GM18951 (cell line): ENCODE data around the gene MOGAT3.

Experiments
- POLR2A ChIP-seq: IDR thresholded peaks from 4 replicates; pipeline ENCODE4 v1.6.1; 2011; ENCODE audit warnings: mild to moderate bottlenecking; ENCODE audit not compliant: insufficient read length, insufficient read depth; ENCODE audit errors: extremely low read depth
- in situ Hi-C: fragments of 300-500 bp; cut with MboI; formaldehyde crosslinking; loops from one replicate; pipeline ENCODE4 v1.12.0; 2022; ENCODE audit warnings: low sequenced_read_pairs, mixed read lengths, inconsistent platforms; ENCODE audit not compliant: unreplicated experiment

Gene MOGAT3

DNA sequence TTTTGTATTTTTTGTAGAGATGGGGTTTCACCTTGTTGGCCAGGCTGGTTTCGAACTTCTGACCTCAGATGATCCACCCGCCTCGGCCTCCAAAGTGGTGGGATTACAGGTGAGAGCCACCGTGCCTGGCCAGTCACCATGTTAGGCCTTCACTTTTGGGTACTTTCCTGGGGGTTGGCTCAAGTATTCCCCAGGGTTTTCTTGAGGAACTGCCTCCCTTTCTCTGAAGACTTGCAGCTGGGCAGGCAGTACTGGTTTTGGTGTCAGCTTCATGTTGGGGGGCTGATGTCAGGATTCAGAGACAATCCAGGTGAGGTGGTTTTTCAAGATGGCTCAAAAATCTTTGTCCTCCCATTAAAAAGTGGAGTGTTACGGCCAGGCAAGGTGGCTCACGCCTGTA is 24.8 kb upstream of the MOGAT3 start:
- no peak for TF ChIP-seq POLR2A
- in situ Hi-C loops, result no loop called here

DNA sequence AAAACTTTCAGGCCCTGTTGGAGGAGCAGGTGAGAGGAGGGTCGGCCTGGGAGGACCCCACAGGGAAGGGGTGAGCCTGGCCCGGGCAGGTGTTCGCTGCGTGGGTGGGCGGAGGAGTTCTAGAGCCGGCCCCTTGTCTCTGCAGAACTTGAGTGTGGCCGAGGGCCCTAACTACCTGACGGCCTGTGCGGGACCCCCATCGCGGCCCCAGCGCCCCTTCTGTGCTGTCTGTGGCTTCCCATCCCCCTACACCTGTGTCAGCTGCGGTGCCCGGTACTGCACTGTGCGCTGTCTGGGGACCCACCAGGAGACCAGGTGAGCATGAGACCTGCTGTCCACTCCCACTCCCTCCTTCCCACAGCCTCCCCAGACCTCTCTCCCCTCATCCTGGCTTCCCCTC is 22.7 kb upstream of the MOGAT3 start:
- no peak for TF ChIP-seq POLR2A
- in situ Hi-C loops, result no loop called here

DNA sequence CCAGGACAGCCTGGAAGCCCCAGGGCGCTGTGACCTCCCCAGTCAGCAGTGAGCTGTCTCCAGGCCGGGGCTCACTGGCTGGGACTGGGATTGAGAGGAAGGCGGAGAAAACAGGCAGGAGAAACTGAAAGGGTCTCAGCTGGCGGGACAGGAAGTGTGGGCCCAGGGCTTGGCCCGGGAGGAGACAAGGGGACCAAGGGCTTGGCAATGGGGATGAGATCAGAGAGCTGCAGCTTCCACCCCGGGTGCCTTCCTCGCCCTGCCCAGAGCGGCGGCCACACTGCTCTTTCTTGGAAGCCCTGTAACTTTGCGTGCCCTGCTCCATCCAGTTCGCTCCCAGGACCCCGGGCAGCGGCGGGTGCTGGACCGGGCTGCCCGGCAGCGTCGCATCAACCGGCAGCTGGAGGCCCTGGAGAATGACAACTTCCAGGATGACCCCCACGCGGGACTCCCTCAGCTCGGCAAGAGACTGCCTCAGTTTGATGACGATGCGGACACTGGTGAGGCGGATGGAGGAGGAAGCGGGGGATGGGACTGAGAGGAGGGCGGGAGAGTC is 21.5 kb upstream of the MOGAT3 start:
- in situ Hi-C loops, result no loop called here
- TF ChIP-seq POLR2A, result no peak

DNA sequence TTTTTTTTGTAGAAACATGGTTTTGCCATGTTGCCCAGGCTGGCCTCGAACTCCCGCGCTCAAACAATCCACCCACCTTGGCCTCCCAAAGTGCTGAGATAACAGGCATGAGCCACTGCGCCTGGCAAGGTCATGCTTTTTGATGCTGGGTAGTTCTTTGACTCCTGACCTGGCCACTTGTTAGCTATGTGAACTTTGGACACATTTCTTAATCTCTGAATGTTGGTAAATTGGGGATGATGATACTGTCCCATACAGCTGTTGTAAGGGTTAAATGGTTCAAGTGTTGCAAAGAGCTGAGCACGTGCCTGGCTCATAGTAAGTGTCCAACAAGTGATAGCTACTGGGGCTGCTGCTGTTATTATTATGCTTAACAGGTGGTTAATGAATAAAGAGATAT is 19.5 kb upstream of the MOGAT3 start:
- in situ Hi-C loops, result no loop called here
- TF ChIP-seq POLR2A, result no peak

DNA sequence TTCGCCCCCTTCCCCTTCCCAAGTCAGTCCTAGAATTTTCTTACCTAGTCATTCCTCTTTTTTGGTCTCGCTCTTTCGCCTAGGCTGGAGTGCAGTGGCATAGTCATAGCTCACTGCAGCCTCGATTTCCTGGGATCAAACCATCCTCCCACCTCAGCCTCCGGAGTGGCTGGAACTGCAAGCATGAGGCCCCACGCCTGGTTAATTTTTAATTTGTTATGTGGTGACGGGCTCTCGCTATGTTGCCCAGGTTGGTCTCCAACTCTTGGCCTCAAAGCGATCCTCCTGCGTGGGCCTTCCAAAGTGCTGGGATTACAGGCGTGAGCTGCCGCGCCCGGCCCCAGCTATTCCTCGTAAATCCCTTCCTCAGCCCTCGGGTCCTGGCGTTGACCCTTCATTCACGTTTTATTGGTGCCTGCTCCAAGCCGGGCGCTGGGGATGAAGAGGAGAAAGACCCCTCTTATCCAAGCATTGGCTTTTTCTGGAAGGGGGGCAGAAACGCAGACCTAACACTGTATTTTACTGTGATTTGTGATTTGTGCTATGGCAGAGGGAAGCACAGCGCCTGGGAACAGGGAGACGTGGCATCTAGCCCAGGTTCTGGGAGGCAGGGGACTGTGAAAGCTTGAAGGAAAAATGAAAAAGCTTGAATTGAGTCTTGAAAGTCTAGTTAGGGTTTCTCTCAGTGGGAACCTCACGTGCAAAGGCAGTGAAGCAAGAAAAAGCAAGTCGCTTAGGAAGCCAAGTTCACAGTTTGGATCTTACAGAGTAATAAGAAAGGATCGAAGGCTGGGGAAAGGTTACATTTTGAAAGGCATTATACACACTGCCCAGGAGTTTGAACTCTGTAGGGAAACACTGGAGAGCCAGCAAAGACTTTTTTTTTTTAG is 17.6 kb upstream of the MOGAT3 start:
- in situ Hi-C loops, result no loop called here
- no peak for TF ChIP-seq POLR2A

DNA sequence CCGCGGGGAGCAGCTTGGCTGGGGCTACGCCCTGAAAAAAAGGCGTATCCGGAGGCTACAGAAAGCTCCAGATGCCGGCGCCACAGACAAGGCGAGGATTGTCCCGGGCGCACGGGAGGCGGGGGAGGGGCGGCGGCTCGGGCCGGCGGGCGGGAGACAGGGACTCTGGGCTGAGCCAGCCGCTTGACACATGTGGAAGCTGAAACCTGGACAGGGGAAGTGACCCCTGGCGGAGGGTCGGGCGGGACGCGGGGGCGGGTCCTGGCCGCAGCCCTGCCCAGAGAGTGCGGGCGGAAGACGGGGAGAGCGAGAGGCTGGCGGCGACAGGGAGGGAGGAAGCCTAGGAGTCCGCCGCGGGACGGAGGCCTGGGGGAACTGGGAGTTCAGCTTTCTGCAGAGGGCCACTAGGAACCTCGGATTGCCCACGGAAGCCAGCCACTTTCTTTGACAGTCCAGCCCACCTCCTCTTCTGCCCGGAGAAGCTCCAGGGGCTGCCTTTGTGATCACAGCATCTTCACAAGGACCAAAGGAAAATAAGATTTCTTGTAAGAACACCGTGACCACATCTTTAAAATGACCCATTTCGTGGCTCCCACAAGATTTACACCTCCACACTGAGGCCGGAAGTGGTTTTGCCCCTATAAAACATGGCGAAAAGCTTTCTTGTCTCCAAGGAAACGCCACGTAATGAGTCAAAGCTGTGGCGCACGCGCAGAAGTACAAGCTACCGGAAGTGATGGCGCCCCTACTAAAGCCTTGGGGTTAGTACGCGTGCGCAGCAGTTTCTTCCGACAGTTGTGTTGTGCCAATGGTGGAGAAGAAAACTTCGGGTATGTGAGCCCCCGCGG is 16.8 kb upstream of the MOGAT3 start, which contains the start of the genes PLOD3 and ZNHIT1:
Gene PLOD3 (minus strand): TSS at position 194 of the 848 bp plus-strand sequence. CDS start 307 bp downstream, outside the sequence.
Gene ZNHIT1 (plus strand): TSS at position 778 of the 848 bp plus-strand sequence. CDS start 31 bp downstream, at position 809.
- in situ Hi-C loops, result no loop called here
- TF ChIP-seq POLR2A, result peak; percentile 55

DNA sequence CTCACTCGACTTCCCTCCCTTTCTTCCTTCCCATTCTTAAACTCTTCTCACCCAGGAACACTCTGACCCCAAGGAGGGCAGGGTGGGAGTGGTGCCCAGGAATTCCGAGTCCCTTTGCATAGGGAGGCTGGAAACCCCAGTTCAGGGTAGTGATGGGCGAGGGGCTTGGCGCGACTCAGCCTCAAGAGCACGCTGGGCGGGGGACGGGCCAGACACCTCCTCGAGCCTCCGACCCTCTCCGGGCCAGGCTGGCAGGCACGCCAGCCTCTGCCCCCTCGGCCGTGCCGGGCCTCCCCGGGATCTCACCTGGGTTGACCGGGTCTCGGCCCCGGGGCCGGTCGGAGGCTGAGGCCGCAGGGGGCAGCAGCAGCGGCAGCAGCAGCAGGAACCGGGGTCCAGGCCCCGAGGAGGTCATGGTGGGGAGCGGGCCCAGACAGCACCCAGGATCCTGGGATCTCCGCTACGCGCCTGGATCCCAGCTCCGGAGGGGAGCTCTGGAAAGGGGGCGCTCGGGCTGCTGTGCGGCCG is 16.1 kb upstream of the MOGAT3 start:
- in situ Hi-C loops, result no loop called here
- no peak for TF ChIP-seq POLR2A

DNA sequence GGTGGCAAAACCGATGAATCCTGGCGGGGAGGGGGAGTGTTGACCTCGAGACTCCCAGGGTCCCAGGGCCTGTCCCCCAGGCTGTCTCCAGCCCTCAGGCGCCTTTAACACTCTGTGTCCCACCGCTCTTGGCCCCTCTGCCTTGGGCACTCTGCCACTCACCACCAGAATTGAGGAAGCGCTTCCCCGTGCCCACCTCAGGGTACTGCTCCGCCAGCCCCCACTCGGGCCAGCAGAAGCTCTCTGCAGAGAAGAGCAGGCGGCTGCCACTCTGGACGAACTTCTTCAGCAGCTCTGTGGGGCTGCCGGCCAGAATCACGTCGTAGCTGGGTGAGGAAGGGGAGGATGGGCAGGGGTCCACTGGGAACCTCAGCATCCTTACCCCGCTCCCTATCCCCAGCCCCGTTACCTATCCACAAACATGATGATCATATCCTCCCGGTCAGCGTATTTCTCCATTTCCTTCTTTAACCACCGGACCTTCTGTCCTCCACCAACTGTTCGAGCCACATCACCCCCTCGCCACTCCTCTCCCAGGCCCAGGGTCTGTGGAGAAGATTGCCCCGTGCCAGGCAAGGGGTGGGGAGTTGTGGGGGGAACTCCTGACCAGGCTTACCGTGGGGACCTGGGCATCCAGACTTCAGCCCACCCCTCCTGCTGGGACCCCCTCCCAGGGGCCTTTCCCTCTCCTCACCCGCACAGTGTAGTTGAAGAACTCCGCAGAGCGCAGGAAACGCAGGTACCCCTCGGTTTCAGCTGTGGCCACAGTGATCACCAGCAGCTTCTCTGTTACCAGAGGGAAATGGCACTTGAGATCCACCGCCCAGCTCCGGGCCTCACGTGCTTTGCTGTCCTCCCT is 15.4 kb upstream of the MOGAT3 start:
- in situ Hi-C loops, result no loop called here
- no peak for TF ChIP-seq POLR2A

DNA sequence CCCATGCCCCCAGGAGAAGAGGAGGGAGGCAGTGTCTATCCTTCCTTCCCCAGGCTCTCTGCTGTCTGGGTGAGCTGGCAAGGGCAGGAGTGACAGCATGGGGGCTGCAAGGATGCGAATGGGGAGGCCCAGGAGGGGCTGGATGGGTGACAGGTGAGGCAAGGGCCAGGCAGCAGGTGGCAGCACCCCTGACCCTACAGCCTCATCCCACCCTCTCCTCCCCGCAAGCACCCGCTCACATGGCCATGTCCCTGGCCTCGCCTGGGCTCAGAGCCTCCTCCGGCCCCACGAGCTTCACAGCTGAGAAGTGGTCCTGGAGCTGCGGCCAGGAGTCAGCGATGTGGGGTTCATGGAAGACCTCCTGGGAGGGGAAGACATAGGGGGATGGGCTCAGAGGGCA is 11.2 kb upstream of the MOGAT3 start:
- TF ChIP-seq POLR2A, result no peak
- in situ Hi-C loops, result no loop called here

DNA sequence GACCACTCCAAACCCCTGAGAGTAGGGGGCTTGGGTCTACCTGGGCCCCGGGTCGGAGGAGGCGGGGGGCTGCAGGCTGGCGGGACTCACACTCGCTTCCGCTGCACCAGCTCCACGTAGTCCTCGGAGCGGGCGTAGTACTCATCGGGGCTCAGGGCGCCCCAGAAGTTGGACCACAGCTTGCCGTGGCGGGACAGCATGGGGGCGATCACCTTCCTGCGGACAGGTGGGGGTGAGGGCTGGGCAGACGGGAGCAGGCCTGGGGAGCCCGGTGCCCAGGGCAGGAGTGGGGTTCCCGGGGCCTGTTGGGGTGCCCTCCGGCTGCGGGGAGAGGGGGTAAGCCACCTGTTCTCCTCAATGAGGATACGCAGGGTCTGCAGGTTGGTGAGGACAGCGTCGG is 10.7 kb upstream of the MOGAT3 start:
- no peak for TF ChIP-seq POLR2A
- in situ Hi-C loops, result no loop called here

DNA sequence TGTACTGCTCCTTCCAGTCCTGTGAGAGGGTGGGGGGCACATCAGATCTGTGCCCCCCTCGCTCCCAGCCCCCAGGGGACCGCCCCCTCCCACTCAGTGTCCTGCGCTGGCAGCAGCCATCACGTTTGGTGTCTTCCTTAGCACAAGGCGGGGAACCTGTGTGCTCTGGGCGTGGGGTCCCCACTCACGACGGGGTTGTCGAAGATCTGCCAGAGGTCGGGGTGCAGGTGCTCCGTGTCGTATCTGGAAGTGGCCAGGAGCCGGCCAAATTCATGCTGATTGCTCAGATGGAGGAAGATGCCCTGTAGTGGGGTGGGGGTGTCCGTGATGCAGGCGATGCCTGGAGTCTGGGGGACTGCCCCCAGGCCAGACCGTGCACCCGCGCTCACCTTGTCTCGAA is 9.3 kb upstream of the MOGAT3 start:
- in situ Hi-C loops, result no loop called here
- no peak for TF ChIP-seq POLR2A

DNA sequence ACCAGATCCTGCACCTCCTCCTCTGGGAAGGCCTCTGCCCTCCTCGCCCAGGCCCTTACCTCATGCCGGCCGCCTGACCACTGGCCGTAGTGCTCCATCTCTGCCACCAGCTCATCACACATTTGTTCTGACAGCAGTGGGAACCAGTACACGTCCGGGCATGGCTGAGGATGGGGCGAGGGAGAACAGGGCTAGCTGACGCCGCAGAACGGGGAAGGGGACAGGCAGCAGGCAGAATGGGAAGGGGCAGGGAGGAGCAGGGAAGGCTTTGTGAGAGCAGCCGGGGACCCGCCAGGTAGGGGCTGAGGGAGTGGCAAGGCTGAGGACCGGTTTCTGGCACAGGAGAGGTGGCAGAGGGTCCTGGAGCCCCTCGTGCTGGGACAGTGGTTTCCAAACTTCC is 8.0 kb upstream of the MOGAT3 start:
- in situ Hi-C loops, result no loop called here
- no peak for TF ChIP-seq POLR2A

DNA sequence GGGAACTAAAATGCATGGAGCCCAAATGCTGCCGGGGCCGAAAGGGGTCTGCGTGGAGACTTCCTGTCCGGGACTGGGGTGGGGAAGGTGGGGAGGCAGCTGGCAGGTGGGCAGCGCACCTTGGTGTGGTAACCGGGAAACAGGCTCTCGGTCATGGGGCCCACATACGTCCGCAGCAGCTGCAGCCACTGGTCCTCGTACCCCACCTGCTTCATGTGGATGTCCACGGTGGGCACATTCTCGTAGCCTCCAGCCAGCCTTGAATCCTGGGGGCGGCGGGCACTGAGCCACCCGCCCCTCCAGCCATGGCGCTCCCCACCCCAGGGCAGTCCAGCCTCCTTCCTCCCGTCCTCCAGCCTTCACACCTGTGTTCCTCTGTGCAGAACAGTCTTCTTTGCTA is 6.6 kb upstream of the MOGAT3 start:
- in situ Hi-C loops, result no loop called here

DNA sequence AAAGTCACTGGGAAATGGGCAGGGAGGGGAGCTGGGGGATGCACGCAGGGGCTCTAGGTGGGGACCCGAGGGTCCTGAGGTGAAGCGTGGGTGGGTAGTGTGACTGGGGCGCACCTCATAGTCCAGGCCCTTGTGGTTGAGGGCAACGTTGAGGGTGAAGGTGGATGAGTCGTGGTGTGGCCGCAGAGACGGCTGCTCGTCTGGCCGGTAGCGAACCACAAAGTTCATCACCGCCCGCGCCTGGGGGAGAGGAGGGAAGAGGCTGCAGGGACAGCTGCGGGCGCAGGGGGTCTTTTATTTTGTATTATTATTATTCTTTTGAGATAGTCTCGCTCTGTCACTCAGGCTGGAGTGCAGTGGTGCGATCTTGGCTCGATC is 5.8 kb upstream of the MOGAT3 start:
- in situ Hi-C loops, result no loop called here
- no peak for TF ChIP-seq POLR2A

More for the DNA sequence above, 6.6 kb upstream of the MOGAT3 start:
- no peak for TF ChIP-seq POLR2A
